Measurements from ENCODE around the gene ZNF827. TPM values are rescaled to one million over a fixed set of nuclear protein-coding genes. Genes with fewer than 3 reads are reported as not detected.

ZNF827 gene
- total and polyA plus RNA-seq, 10 donors = 3.3 to 31.6 (median 16.1) TPM

- no peak overlapping the region for H3K27ac ChIP-seq
- no peak for DNase-seq
- no peaks in the 10 kb centered on the region for H3K27me3 ChIP-seq (replicated peaks in 1 of 7)
- TF ChIP-seq POLR2AphosphoS5 (IDR thresholded peaks at IDR 0.05) = no peak
- no peak for TF ChIP-seq POLR2A (IDR thresholded peaks at IDR 0.05)
- no peak for TF ChIP-seq CTCF (IDR thresholded peaks at IDR 0.05 in 8 of 11, conservative IDR thresholded peaks at IDR 0.05 in 3 of 11)
- H3K9me3 ChIP-seq = peaks cover 0 to 6% (median 4%) of the 10 kb centered on the region in 8 donors
- H3K36me3 ChIP-seq = no peaks in the 10 kb centered on the region
- intact Hi-C loops (cut with DNase I; ENCODE audit: low total_unique reads) = no loop called here
- H3K4me3 ChIP-seq = no peak overlapping the region
- peaks cover 0 to 6% (median 0%) of the 10 kb centered on the region in 6 donors for H3K4me1 ChIP-seq
- WGBS, 5 donors = 68 to 85% (median 79%) methylated on average over 7 of the region's 7 CpGs
Observed at GRCh38 chr4:145954924-145955339, 16.3 kb upstream of the ZNF827 start.

- peaks cover 0 to under 1% (median under 1%) of the 10 kb centered on the region in 8 donors for H3K9me3 ChIP-seq
- H3K36me3 ChIP-seq = no peaks in the 10 kb centered on the region
- no peak for DNase-seq
- H3K4me1 ChIP-seq = peaks cover 0 to 6% (median 0%) of the 10 kb centered on the region in 6 donors
- intact Hi-C loops (cut with DNase I; ENCODE audit: low total_unique reads) = no loop called here
- 61 to 77% (median 68%) methylated on average over 2 of the region's 2 CpGs for WGBS, 5 donors
- no peak overlapping the region for H3K27ac ChIP-seq
- no peak overlapping the region for H3K4me3 ChIP-seq
- no peaks in the 10 kb centered on the region for H3K27me3 ChIP-seq (replicated peaks in 1 of 7)
- TF ChIP-seq CTCF (IDR thresholded peaks at IDR 0.05 in 8 of 11, conservative IDR thresholded peaks at IDR 0.05 in 3 of 11) = no peak
- TF ChIP-seq POLR2AphosphoS5 (IDR thresholded peaks at IDR 0.05) = no peak
- no peak for TF ChIP-seq POLR2A (IDR thresholded peaks at IDR 0.05)
Observed at GRCh38 chr4:145951931-145952330, 13.3 kb upstream of the ZNF827 start.

GRCh38 chr4:145945431-145946155 lies 7.0 kb upstream of the ZNF827 start:
- intact Hi-C loops (cut with DNase I; ENCODE audit: low total_unique reads) = no loop called here
- WGBS, 5 donors = 85 to 96% (median 87%) methylated on average over 2 of the region's 2 CpGs
- no peak for TF ChIP-seq CTCF (IDR thresholded peaks at IDR 0.05 in 8 of 11, conservative IDR thresholded peaks at IDR 0.05 in 3 of 11)
- TF ChIP-seq POLR2A (IDR thresholded peaks at IDR 0.05) = no peak
- no peak for TF ChIP-seq POLR2AphosphoS5 (IDR thresholded peaks at IDR 0.05)

GRCh38 chr4:145944886-145945285 lies 6.3 kb upstream of the ZNF827 start:
- Histone ChIP-seq H3K9me3 (no peaks in the 10 kb centered on the region), H3K27ac (no peak overlapping the region), H3K4me3 (no peak overlapping the region), H3K4me1 (no peaks in the 10 kb centered on the region), H3K27me3 (replicated peaks in 1 of 7) (no peaks in the 10 kb centered on the region), H3K36me3 (no peaks in the 10 kb centered on the region)
- TF ChIP-seq POLR2AphosphoS5 (IDR thresholded peaks at IDR 0.05) (no peak), POLR2A (IDR thresholded peaks at IDR 0.05) (no peak), CTCF (IDR thresholded peaks at IDR 0.05 in 8 of 11, conservative IDR thresholded peaks at IDR 0.05 in 3 of 11) (no peak)
- intact Hi-C loops (cut with DNase I; ENCODE audit: low total_unique reads) = no loop called here
- no peak for DNase-seq
- WGBS, 5 donors = 82 to 93% (median 90%) methylated on average over 2 of the region's 2 CpGs

More at GRCh38 chr4:145945431-145946155, 7.0 kb upstream of the ZNF827 start:
- Histone ChIP-seq H3K36me3 (no peaks in the 10 kb centered on the region), H3K27ac (no peak overlapping the region), H3K27me3 (replicated peaks in 1 of 7) (no peaks in the 10 kb centered on the region), H3K4me1 (no peaks in the 10 kb centered on the region), H3K4me3 (no peak overlapping the region), H3K9me3 (no peaks in the 10 kb centered on the region)
- no peak for DNase-seq

Measured in spleen (tissue), 11 donors.